ENCODE measurements around the gene TBCK.

Gene TBCK

DNA sequence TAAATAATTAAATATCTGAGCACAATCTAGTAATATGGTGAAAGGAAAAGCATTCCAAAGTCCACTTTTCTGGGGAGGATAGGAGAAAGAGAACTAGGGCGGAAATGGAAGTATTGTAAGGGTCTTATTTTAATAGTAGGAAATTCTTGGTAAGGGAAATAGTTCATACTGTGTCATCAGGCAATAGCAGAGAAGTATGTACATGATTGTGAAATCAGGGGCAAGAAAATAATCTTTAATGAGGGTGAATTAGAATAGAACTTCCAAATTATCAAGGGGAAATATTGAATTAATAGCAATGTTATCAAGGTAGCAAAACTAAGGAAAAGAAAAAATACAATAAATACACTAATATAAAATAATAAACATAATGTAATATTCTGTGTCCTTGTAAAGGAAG lies 37.8 kb upstream of the TBCK start:
- TF ChIP-seq, protein P1, sequence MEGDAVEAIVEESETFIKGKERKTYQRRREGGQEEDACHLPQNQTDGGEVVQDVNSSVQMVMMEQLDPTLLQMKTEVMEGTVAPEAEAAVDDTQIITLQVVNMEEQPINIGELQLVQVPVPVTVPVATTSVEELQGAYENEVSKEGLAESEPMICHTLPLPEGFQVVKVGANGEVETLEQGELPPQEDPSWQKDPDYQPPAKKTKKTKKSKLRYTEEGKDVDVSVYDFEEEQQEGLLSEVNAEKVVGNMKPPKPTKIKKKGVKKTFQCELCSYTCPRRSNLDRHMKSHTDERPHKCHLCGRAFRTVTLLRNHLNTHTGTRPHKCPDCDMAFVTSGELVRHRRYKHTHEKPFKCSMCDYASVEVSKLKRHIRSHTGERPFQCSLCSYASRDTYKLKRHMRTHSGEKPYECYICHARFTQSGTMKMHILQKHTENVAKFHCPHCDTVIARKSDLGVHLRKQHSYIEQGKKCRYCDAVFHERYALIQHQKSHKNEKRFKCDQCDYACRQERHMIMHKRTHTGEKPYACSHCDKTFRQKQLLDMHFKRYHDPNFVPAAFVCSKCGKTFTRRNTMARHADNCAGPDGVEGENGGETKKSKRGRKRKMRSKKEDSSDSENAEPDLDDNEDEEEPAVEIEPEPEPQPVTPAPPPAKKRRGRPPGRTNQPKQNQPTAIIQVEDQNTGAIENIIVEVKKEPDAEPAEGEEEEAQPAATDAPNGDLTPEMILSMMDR (conservative IDR thresholded peaks at IDR 0.05; ENCODE audit: control insufficient read depth, insufficient read depth, low read depth, low read length), result no peak
- no peak overlapping the region for H3K4me3 ChIP-seq (ENCODE audit: control insufficient read depth, low read depth, low read length)
- DNase-seq (ENCODE audit: low read depth), result no peak

DNA sequence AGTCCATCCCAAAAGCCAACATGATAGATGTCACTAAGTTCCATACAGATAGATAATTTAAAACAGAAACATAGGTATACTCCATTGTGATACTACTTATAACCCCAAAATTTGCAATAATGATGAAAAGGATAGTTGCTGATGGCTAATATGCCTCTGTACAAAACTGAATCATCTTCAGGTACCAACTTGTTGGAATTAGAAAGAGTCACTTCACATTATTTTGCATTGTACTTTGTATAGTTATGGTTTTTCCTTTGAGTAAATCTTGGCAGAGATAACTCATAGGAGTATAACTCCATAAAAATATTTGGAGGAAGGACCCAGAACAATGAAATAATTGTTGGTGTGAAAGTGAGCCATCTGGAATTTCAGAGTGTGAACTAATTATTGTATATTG lies 35.0 kb upstream of the TBCK start:
- DNase-seq (ENCODE audit: low read depth), result no peak
- H3K4me3 ChIP-seq (ENCODE audit: control insufficient read depth, low read depth, low read length), result no peak overlapping the region
- TF ChIP-seq, protein P1 (conservative IDR thresholded peaks at IDR 0.05; ENCODE audit: control insufficient read depth, insufficient read depth, low read depth, low read length), result no peak

DNA sequence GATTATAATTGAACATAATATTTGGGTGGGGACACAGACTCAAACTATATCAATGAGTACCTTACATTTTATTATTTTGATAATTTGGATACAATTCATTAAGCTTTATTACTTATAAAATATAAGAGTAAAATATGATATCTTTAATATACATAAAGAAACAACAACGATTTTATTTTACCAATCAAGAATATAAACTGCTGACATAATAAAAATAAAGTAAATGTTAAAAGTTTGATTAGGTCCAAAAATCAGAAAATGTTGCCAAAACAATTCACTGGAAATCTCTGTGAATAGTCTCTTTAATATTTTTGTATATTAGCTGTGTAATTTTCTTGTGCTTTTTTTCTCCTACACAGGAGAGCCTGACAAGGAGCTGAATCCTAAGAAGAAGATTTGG lies 31.2 kb upstream of the TBCK start:
- TF ChIP-seq, protein P1 (conservative IDR thresholded peaks at IDR 0.05; ENCODE audit: control insufficient read depth, insufficient read depth, low read depth, low read length), result no peak
- H3K4me3 ChIP-seq (ENCODE audit: control insufficient read depth, low read depth, low read length), result no peak overlapping the region

DNA sequence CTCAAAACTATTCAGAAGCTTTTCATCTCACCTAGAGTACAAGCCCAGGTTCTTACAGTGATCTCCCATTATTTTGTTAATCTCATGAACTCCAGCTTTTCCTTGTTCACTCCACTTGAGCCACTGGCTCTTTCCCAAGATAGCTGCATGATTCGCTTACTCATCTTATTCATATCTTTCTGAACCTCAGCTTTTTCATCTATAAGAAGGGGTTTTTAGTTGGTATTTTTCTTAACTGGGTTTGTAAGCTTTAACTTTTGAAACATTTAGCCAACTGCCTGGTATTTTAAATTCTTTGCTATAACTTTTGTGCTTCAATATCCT lies 28.6 kb upstream of the TBCK start:
- H3K4me3 ChIP-seq (ENCODE audit: control insufficient read depth, low read depth, low read length), result no peak overlapping the region

More for the DNA sequence above, 31.2 kb upstream of the TBCK start:
- no peak for DNase-seq (ENCODE audit: low read depth)

DNA sequence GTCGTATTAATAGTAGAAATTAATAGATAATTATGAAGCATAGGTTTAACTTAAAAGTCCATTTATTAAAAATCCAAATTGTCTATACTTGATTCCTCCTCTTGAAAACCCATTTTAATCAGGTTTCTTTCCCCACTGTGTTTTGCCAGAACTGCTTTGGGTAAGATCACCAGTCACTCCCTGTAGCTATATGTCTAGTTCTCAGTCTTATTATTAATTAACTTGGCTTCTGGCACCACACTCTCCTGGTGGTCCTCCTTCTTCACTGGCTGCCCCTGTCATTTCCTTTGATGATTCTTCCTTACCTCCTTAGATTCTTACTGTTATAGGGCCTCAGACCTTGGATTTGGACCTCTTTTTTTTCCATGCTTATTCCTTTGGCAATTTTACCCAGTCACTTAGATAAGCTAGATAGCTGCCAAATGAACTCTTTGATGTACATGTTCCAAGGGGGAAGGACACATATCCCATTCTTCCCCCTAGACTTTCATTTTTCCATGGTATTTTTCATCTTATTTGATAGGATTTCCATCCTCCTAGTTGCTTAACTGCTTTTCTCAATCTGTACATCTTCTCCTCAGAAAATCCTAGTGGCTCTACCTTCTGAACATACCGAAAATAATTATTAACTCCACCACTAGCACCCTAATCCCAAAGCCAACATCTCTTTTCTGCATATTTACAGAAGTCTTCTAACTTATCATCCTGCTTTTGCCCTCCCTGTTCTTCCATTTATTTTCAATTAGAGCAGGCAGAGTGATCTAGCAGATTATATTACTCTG lies 28.0 kb upstream of the TBCK start:
- no peak for DNase-seq (ENCODE audit: low read depth)
- no peak overlapping the region for H3K4me3 ChIP-seq (ENCODE audit: control insufficient read depth, low read depth, low read length)
- TF ChIP-seq, protein P1 (conservative IDR thresholded peaks at IDR 0.05; ENCODE audit: control insufficient read depth, insufficient read depth, low read depth, low read length), result no peak

More for the DNA sequence above, 28.6 kb upstream of the TBCK start:
- TF ChIP-seq, protein P1 (conservative IDR thresholded peaks at IDR 0.05; ENCODE audit: control insufficient read depth, insufficient read depth, low read depth, low read length), result no peak
- DNase-seq (ENCODE audit: low read depth), result peak; percentile 57

DNA sequence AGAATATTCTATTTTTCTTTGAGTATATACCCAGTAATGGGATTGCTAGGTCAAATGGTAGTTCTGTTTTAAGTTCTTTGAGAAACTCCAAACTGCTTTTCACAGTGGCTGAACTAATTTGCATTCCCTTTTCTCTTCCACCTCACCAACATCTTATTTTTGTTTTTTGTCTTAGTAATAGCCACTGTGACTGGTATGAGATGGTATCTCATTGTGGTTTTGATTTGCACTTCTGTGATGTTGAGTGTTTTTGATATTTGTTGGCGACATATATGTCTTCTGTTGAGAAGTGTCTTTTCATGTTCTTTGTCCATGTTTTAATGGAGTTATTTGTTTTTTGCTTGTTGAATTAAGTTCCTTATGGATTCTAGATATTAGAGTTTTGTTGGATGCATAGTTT lies 24.8 kb upstream of the TBCK start:
- no peak overlapping the region for H3K4me3 ChIP-seq (ENCODE audit: control insufficient read depth, low read depth, low read length)
- DNase-seq (ENCODE audit: low read depth), result no peak
- TF ChIP-seq, protein P1 (conservative IDR thresholded peaks at IDR 0.05; ENCODE audit: control insufficient read depth, insufficient read depth, low read depth, low read length), result no peak

All from fibroblast of mammary gland (primary cell).